ENCODE results near the gene TSSK2.

DNA sequence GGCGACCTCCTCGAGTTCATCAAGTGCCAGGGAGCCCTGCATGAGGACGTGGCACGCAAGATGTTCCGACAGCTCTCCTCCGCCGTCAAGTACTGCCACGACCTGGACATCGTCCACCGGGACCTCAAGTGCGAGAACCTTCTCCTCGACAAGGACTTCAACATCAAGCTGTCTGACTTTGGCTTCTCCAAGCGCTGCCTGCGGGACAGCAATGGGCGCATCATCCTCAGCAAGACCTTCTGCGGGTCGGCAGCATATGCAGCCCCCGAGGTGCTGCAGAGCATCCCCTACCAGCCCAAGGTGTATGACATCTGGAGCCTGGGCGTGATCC, 542 bp downstream of the TSSK2 start:
- TF ChIP-seq, protein P1, sequence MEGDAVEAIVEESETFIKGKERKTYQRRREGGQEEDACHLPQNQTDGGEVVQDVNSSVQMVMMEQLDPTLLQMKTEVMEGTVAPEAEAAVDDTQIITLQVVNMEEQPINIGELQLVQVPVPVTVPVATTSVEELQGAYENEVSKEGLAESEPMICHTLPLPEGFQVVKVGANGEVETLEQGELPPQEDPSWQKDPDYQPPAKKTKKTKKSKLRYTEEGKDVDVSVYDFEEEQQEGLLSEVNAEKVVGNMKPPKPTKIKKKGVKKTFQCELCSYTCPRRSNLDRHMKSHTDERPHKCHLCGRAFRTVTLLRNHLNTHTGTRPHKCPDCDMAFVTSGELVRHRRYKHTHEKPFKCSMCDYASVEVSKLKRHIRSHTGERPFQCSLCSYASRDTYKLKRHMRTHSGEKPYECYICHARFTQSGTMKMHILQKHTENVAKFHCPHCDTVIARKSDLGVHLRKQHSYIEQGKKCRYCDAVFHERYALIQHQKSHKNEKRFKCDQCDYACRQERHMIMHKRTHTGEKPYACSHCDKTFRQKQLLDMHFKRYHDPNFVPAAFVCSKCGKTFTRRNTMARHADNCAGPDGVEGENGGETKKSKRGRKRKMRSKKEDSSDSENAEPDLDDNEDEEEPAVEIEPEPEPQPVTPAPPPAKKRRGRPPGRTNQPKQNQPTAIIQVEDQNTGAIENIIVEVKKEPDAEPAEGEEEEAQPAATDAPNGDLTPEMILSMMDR (IDR thresholded peaks at IDR 0.05), result no peak
- no peak for TF ChIP-seq POLR2A (IDR thresholded peaks at IDR 0.05)

All from heart left ventricle (tissue), 13 donors.